Gastroesophageal sphincter (tissue), 3 donors: Measurements from ENCODE around the gene GALT.

Experiments
- CTCF ChIP-seq, 4 experiments: fragments of 200-600 bp in 2 of 4; fragments of 450-650 bp in 2 of 4; sonication (generic) in 1 of 4; IDR thresholded peaks; one replicate each; pipeline ENCODE4 v1.5.1; 2017 to 2019; ENCODE audit warnings: antibody characterized with exemption in 4 of 4, mild to moderate bottlenecking in 2 of 4, moderate library complexity in 2 of 4
- POLR2A ChIP-seq, 2 donors: fragments of 450-650 bp; IDR thresholded peaks; one replicate each; pipeline ENCODE4 v1.6.1; 2017; ENCODE audit warnings: antibody characterized with exemption in 2 of 2, mild to moderate bottlenecking in 2 of 2, moderate library complexity in 1 of 2

- no peak for TF ChIP-seq CTCF (IDR thresholded peaks at IDR 0.05)
- TF ChIP-seq POLR2A (IDR thresholded peaks at IDR 0.05): no peak
Measured at GRCh38 chr9:34648673-34649072, 2.2 kb downstream of the GALT start.
